ENCODE results near the gene DNAH2.

DNAH2 gene

GRCh38 chr17:7719661-7720060 is 2.1 kb downstream of the DNAH2 start:
- DNase-seq (ENCODE audit: low spot score), result no peak
- TF ChIP-seq, protein P1, sequence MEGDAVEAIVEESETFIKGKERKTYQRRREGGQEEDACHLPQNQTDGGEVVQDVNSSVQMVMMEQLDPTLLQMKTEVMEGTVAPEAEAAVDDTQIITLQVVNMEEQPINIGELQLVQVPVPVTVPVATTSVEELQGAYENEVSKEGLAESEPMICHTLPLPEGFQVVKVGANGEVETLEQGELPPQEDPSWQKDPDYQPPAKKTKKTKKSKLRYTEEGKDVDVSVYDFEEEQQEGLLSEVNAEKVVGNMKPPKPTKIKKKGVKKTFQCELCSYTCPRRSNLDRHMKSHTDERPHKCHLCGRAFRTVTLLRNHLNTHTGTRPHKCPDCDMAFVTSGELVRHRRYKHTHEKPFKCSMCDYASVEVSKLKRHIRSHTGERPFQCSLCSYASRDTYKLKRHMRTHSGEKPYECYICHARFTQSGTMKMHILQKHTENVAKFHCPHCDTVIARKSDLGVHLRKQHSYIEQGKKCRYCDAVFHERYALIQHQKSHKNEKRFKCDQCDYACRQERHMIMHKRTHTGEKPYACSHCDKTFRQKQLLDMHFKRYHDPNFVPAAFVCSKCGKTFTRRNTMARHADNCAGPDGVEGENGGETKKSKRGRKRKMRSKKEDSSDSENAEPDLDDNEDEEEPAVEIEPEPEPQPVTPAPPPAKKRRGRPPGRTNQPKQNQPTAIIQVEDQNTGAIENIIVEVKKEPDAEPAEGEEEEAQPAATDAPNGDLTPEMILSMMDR (IDR thresholded peaks at IDR 0.05; ENCODE audit: extremely low read depth, missing control alignments), result no peak

DNA sequence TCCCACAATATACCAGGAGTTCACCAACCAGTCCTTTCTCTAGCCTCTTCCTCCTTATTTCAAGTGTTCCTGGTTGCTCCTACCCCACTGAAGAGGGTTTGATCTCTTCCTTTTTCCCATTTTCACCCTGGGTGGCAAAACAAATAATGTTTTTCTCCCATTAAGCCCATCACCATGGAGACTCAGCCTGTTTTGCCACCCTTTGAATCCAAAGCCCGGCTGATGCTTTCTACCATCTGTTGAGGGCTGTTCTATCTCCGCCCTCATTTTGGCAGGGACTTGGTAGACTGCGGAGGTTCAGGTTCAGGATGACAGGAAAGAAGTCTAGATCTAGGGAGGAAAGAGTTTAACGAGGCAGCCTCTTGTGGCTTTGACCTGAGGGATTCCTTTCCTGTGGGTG is 2.6 kb downstream of the DNAH2 start:
- DNase-seq (ENCODE audit: low spot score), result no peak
- TF ChIP-seq, protein P1 (IDR thresholded peaks at IDR 0.05; ENCODE audit: extremely low read depth, missing control alignments), result no peak

DNA sequence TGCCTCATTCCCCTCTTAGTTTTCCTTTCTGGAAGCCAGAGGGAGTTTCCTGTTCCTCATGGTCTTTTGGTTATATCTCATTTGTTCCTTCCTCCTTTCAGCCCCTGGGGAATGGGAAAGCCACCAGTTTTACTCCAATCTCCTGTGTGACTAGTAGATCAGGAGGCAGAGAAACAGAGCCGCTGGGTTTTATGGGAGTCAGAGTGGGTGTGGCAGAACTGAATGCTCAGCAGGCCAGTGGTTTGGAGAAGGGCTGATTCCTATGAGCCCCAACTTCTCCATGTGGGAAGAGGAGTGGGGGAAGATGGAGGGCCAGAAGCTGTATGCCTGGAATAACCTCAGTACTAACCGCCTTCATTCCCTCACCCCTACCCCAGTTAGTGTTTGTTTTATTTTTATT is 4.1 kb downstream of the DNAH2 start:
- no peak for DNase-seq (ENCODE audit: low spot score)
- TF ChIP-seq, protein P1 (IDR thresholded peaks at IDR 0.05; ENCODE audit: extremely low read depth, missing control alignments), result no peak

GRCh38 chr17:7727886-7728285 is 10.3 kb downstream of the DNAH2 start:
- TF ChIP-seq, protein P1 (IDR thresholded peaks at IDR 0.05; ENCODE audit: extremely low read depth, missing control alignments), result no peak
- no peak for DNase-seq (ENCODE audit: low spot score)

DNA sequence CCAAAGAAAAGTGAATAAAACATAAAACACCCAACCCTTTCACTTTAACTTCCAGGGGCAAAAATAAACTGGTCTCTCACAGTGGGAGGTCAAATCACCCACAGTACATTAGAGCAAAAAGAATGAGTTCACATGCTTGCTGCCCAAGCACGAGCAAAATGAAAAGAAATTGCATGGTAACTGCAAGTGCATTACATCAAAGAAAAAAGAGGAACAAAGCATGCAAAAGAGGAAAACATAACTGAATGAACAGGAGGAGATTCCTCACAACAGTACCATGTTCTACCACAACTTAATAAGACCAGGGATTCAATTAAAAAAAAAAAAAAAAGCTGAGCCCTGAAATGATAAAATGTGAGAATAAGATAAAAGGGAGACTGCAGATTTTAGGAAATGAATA is 12.3 kb downstream of the DNAH2 start:
- DNase-seq (ENCODE audit: low spot score), result no peak
- TF ChIP-seq, protein P1 (IDR thresholded peaks at IDR 0.05; ENCODE audit: extremely low read depth, missing control alignments), result no peak

DNA sequence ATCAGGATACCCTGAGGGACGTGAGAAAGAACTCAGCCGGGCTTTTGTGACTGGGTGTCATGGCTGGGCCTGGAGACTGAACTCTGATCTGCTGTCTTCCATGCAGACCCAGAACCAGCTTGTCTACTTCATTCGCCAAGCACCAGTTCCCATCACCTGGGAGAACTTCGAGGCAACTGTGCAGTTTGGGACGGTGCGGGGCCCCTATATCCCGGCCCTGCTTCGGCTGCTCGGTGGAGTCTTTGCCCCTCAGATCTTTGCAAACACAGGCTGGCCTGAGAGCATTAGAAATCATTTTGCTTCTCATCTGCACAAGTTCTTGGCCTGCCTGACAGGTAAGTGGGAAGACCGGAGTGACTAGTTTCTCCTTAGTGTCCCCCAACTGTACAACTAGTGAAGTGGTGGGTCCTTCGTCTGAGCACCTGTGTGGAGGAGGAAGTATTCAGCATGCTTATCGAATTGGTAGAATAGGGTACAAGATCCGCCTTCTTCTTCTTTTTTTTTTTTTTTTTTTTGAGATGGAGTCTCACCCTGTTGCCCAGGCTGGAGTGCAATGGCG is 15.5 kb downstream of the DNAH2 start:
- no peak for DNase-seq (ENCODE audit: low spot score)
- TF ChIP-seq, protein P1 (IDR thresholded peaks at IDR 0.05; ENCODE audit: extremely low read depth, missing control alignments), result no peak

DNA sequence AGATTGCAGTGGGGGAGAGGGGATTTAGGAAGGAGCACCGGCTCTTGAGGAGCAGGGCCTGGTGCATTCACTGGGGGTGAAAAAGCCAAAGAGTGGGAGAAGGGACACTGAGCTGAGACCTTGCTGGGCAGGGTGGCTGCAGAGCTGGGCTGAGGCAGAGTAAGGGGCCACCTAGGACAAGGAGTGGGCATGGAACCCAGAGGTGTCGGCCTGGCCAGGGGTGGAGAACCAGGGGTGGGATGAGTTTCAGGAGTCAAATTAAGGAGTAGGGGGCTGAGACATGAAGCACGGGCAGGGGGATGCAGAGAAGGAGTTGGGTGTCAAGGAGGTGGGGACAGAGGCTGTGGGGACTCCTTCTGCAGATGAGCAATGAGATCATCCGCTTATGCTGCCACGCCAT is 20.1 kb downstream of the DNAH2 start:
- DNase-seq (ENCODE audit: low spot score), result no peak
- TF ChIP-seq, protein P1 (IDR thresholded peaks at IDR 0.05; ENCODE audit: extremely low read depth, missing control alignments), result no peak

Measured in GM20000 (cell line).